Mesangial cell (primary cell): ENCODE measurements around the gene IPO7. TPM values are rescaled to one million over a fixed set of nuclear protein-coding genes. Genes with fewer than 3 reads are reported as not detected.

Source experiments
- total RNA-seq: library from RNA; depleted of rRNA; stranded (reverse); fragments of >200 nt; gene quantifications from 2 replicates; pipeline ENCODE4 v1.2.3, GENCODE V29; 2015

The IPO7 gene
- total RNA-seq: 58.1 and 76.3 TPM in 2 replicates

GRCh38 chr11:9384535-9385326 lies at the start of gene IPO7:
TSS of gene IPO7 (plus strand) at chr11:9384652. CDS start at chr11:9384764, 112 bp downstream.

GRCh38 chr11:9460322-9461062 lies 76.0 kb downstream of the IPO7 start, which contains the start of gene ZNF143:
TSS of gene ZNF143 (plus strand) at chr11:9461012. CDS start at chr11:9471309, 10,297 bp downstream.

Other genes starting within 250 kb of the IPO7 start
- 96.3 and 96.5 TPM in 2 replicates for gene DENND5A, start 119.3 kb upstream of the IPO7 start, total RNA-seq
- gene TMEM41B, start 70.1 kb upstream of the IPO7 start, total RNA-seq: 27.9 and 30.0 TPM in 2 replicates
- 11.3 and 16.3 TPM in 2 replicates for gene ZNF143, start 76.4 kb downstream of the IPO7 start, total RNA-seq
- 18.9 and 54.6 TPM in 2 replicates for gene WEE1, start 189.0 kb downstream of the IPO7 start, total RNA-seq